ENCODE measurements around the gene KLHDC4.

- TF ChIP-seq POLR2AphosphoS5 (IDR thresholded peaks at IDR 0.05; ENCODE audit: low read depth) (no peak), CTCF (conservative IDR thresholded peaks at IDR 0.05; ENCODE audit: low read depth in 2 of 2) (peak in 1 of 2 experiments; percentile 29; a peak in 2 of 4 replicates), EZH2 (IDR thresholded peaks at IDR 0.05; ENCODE audit: low read depth, unreplicated experiment) (no peak), ZNF462 (CRISPR knock-in tag; IDR thresholded peaks at IDR 0.05) (no peak), NANOG (IDR thresholded peaks at IDR 0.05; ENCODE audit: borderline replicate concordance) (no peak), REST (IDR thresholded peaks at IDR 0.05; ENCODE audit: unreplicated experiment) (no peak)
These were observed 46.4 kb upstream of the KLHDC4 start for GRCh38 chr16:87812200-87812656.

Data from GM23338 (cell line).